ENCODE results near the gene ITIH1. TPM values are rescaled to one million over a fixed set of nuclear protein-coding genes. Genes with fewer than 3 reads are reported as not detected.

ITIH1 gene
- total RNA-seq, 1 donor from 2014 or later, result not detected

- intact Hi-C loops (cut with micrococcal nuclease), result no loop called here
These were observed 59.6 kb downstream of the ITIH1 start for GRCh38 chr3:52836986-52837385.

GRCh38 chr3:52838561-52839267, 61.3 kb downstream of the ITIH1 start:
- intact Hi-C loops (cut with micrococcal nuclease), result no loop called here

- intact Hi-C loops (cut with micrococcal nuclease), result no loop called here
These were observed 61.8 kb downstream of the ITIH1 start for GRCh38 chr3:52839268-52839575.

- intact Hi-C loops (cut with micrococcal nuclease), result no loop called here
These were observed 62.6 kb downstream of the ITIH1 start for GRCh38 chr3:52839892-52840545.

GRCh38 chr3:52841211-52841980, 64.0 kb downstream of the ITIH1 start:
- intact Hi-C loops (cut with micrococcal nuclease), result no loop called here

Other genes with a start within 250 kb of the ITIH1 start
- 43.1 and 44.7 TPM in 2 replicates for gene NT5DC2, start 243.7 kb upstream of the ITIH1 start, total RNA-seq
- 9.1 and 12.7 TPM in 2 replicates for gene UQCC5, start 241.0 kb upstream of the ITIH1 start, total RNA-seq
- gene PBRM1, start 91.7 kb upstream of the ITIH1 start, total RNA-seq, result 79.8 and 85.6 TPM in 2 replicates
- gene GNL3, start 91.6 kb upstream of the ITIH1 start, total RNA-seq, result 118 and 121 TPM in 2 replicates
- 36.9 and 40.2 TPM in 2 replicates for gene GLT8D1, start 71.8 kb upstream of the ITIH1 start, total RNA-seq
- 94.0 and 97.3 TPM in 2 replicates for gene SPCS1, start 71.5 kb upstream of the ITIH1 start, total RNA-seq
- gene NEK4, start 6.7 kb upstream of the ITIH1 start, total RNA-seq, result 27.9 and 29.9 TPM in 2 replicates
- gene ITIH3, start 17.2 kb downstream of the ITIH1 start, total RNA-seq, result not detected in 2 replicates
- gene ITIH4, start 53.1 kb downstream of the ITIH1 start, total RNA-seq, result 9.6 and 9.7 TPM in 2 replicates
- gene MUSTN1, start 57.4 kb downstream of the ITIH1 start, total RNA-seq, result 1.4 TPM in 2 replicates
- 14.0 and 17.5 TPM in 2 replicates for gene STIMATE, start 119.9 kb downstream of the ITIH1 start, total RNA-seq